Endothelial cell of umbilical vein (primary cell): Measurements from ENCODE around the gene ZNF174. TPM values are rescaled to one million over a fixed set of nuclear protein-coding genes. Genes with fewer than 3 reads are reported as not detected.

Experiments used
- BruUV-seq: library from RNA; stranded (reverse); fragments of 400-500 nt; replicated peaks from 2 replicates; lab custom pipeline; 2021; lab: Mats Ljungman, UMichigan
- CTCF ChIA-PET: fragments of 300-600, 350-600 bp; sonication (Branson Sonifier 250); formaldehyde crosslinking; loops from one replicate; lab custom pipeline; 2021; ENCODE audit warnings: antibody characterized with exemption, inconsistent platforms; lab: Charles Lee
- POLR2A ChIA-PET: fragments of 300-600, 350-600 bp; sonication (Branson Sonifier 250); formaldehyde crosslinking; loops from one replicate; lab custom pipeline; 2021; ENCODE audit warnings: antibody characterized with exemption, inconsistent platforms; lab: Charles Lee
- DNase-seq: peaks from one replicate; pipeline ENCODE4 v3.0.0-alpha.2; 2011; ENCODE audit warnings: low read depth, low spot score
- FAIRE-seq: peaks from 2 replicates; lab custom pipeline; 2011; peaks lifted over from hg19 to GRCh38; lab: Jason Lieb, UNC
- H2AFZ ChIP-seq: 2 replicates; pipeline ENCODE4 v1.6.0; 2012; ENCODE audit warnings: low read depth, low read length, control low read depth, inconsistent platforms
- H3K27ac ChIP-seq: 2 replicates; pipeline ENCODE4 v1.5.1; 2011; ENCODE audit warnings: low read depth, mild to moderate bottlenecking, control low read depth, low read length, moderate library complexity; ENCODE audit not compliant: insufficient read depth
- H3K27me3 ChIP-seq, 2 experiments: 2 replicates each; pipeline versions ENCODE4 v1.6.0 to v1.6.1; 2011; ENCODE audit warnings: low read length in 2 of 2, mixed read lengths in 1 of 2; ENCODE audit not compliant: control insufficient read depth in 2 of 2, insufficient read depth in 2 of 2
- H3K36me3 ChIP-seq, 2 experiments: 2 replicates in 1 of 2; 3 replicates in 1 of 2; pipeline ENCODE4 v1.5.1; 2011; ENCODE audit warnings: low read length in 2 of 2, mild to moderate bottlenecking in 1 of 2, moderate library complexity in 1 of 2; ENCODE audit not compliant: control insufficient read depth in 2 of 2, insufficient read depth in 2 of 2; ENCODE audit errors: extremely low read depth in 1 of 2
- H3K4me1 ChIP-seq: 3 replicates; pipeline ENCODE4 v1.5.1; 2011; ENCODE audit warnings: mild to moderate bottlenecking, low read length; ENCODE audit not compliant: control insufficient read depth, insufficient read depth; ENCODE audit errors: extremely low read depth
- H3K4me2 ChIP-seq: 2 replicates; pipeline ENCODE4 v1.6.1; 2011; ENCODE audit warnings: low read length, control low read depth, mixed read lengths; ENCODE audit not compliant: insufficient read depth
- H3K4me3 ChIP-seq, 3 experiments: fragments of 200-600 bp in 1 of 3; sonication (generic), shearing (Covaris generic) in 1 of 3; replicated peaks in 1 of 3; 2 replicates each; pipeline ENCODE4 v1.5.1; 2011 to 2016; ENCODE audit warnings: control low read depth in 3 of 3, low read length in 3 of 3, mild to moderate bottlenecking in 2 of 3, inconsistent platforms in 1 of 3, low read depth in 1 of 3, moderate library complexity in 1 of 3; ENCODE audit not compliant: insufficient read depth in 1 of 3
- H3K79me2 ChIP-seq: 2 replicates; pipeline ENCODE4 v1.6.0; 2012; ENCODE audit warnings: low read length, inconsistent platforms; ENCODE audit not compliant: control insufficient read depth, insufficient read depth
- H3K9ac ChIP-seq: replicated peaks from 2 replicates; pipeline ENCODE3; 2011; ENCODE audit warnings: low read length, control low read depth; ENCODE audit not compliant: insufficient read depth; ENCODE audit errors: extremely low read depth
- H3K9me1 ChIP-seq: replicated peaks from 3 replicates; pipeline ENCODE4 v1.6.0; 2011; ENCODE audit warnings: mild to moderate bottlenecking, low read length; ENCODE audit not compliant: control insufficient read depth, insufficient read depth; ENCODE audit errors: extremely low read depth
- H3K9me3 ChIP-seq: replicated peaks from 2 replicates; pipeline ENCODE4 v1.5.1; 2012; ENCODE audit warnings: low read length, inconsistent platforms; ENCODE audit not compliant: control insufficient read depth, insufficient read depth
- H4K20me1 ChIP-seq: replicated peaks from 2 replicates; pipeline ENCODE3; 2011; ENCODE audit warnings: mild to moderate bottlenecking, low read length; ENCODE audit not compliant: control insufficient read depth, insufficient read depth; ENCODE audit errors: extremely low read depth
- CTCF ChIP-seq, 2 donors: IDR thresholded peaks; 1 replicate in 1 of 2; 2 replicates in 1 of 2; pipeline ENCODE4 v1.5.1; 2011; ENCODE audit warnings: low read length in 2 of 2, mild to moderate bottlenecking in 2 of 2, moderate library complexity in 2 of 2, control low read depth in 1 of 2, inconsistent platforms in 1 of 2, low read depth in 1 of 2; ENCODE audit not compliant: insufficient read depth in 1 of 2; ENCODE audit errors: extremely low read depth in 1 of 2
- EZH2 ChIP-seq: IDR thresholded peaks from 2 replicates; pipeline ENCODE4 v1.6.1; 2012; ENCODE audit warnings: borderline replicate concordance, low read depth, mild to moderate bottlenecking, moderate library complexity, low read length, inconsistent platforms; ENCODE audit not compliant: severe bottlenecking
- FOS ChIP-seq: IDR thresholded peaks from 2 replicates; pipeline ENCODE4 v1.6.1; 2011; ENCODE audit warnings: mild to moderate bottlenecking, low read length, moderate library complexity, borderline replicate concordance; ENCODE audit not compliant: insufficient read depth
- GATA2 ChIP-seq: IDR thresholded peaks from 2 replicates; pipeline ENCODE4 v1.7.0; 2011; ENCODE audit warnings: low read depth, mild to moderate bottlenecking, moderate library complexity, mixed read lengths, low read length; ENCODE audit not compliant: insufficient read length, insufficient read depth
- JUN ChIP-seq: IDR thresholded peaks from 2 replicates; pipeline ENCODE4 v1.6.1; 2011; ENCODE audit warnings: borderline replicate concordance, low read depth; ENCODE audit not compliant: insufficient read length, insufficient read depth
- MAX ChIP-seq: IDR thresholded peaks from 2 replicates; pipeline ENCODE4 v1.6.1; 2011; ENCODE audit not compliant: insufficient read depth, insufficient read length
- MYC ChIP-seq: IDR thresholded peaks from one replicate; pipeline ENCODE4 v1.6.1; 2011; ENCODE audit warnings: mild to moderate bottlenecking, low read depth, low read length
- POLR2A ChIP-seq: IDR thresholded peaks from 2 replicates; pipeline ENCODE4 v1.6.1; 2012; ENCODE audit warnings: low read depth, mild to moderate bottlenecking, control low read depth, low read length
- POLR2AphosphoS5 ChIP-seq: IDR thresholded peaks from 2 replicates; pipeline ENCODE4 v1.6.1; 2012; ENCODE audit warnings: low read depth, mild to moderate bottlenecking, control low read depth, low read length, moderate library complexity; ENCODE audit not compliant: insufficient read depth
- dilution Hi-C: fragments of 300-500 bp; cut with MboI; formaldehyde crosslinking; loops from one replicate; pipeline ENCODE4 v1.15.0; 2019; ENCODE audit warnings: low sequenced_read_pairs; ENCODE audit not compliant: extremely low pct_ligation_motif_present
- intact Hi-C: fragments of 100-400 bp; cut with micrococcal nuclease; formaldehyde crosslinking; loops from one replicate; pipeline ENCODE4 v1.10.0; 2022
- polyA plus RNA-seq, 4 experiments: library from polyadenylated mRNA; depleted of rRNA in 3 of 4; stranded (reverse) in 3 of 4; unstranded in 1 of 4; fragments of >200 nt; gene quantifications; 2 replicates each; pipeline versions ENCODE4 v1.2.1 to v1.2.3, GENCODE V29; 2011 to 2012; ENCODE audit warnings: missing spikeins in 1 of 4
- total RNA-seq: library from RNA; stranded (reverse); gene quantifications from 2 replicates; pipeline ENCODE4 v1.2.3, GENCODE V29; 2021

Gene ZNF174
- total and polyA plus RNA-seq, 2 donors (not counting 3 experiments of a cell fraction or from before 2014, with no cell fraction given): 7.1 to 9.1 TPM

DNA sequence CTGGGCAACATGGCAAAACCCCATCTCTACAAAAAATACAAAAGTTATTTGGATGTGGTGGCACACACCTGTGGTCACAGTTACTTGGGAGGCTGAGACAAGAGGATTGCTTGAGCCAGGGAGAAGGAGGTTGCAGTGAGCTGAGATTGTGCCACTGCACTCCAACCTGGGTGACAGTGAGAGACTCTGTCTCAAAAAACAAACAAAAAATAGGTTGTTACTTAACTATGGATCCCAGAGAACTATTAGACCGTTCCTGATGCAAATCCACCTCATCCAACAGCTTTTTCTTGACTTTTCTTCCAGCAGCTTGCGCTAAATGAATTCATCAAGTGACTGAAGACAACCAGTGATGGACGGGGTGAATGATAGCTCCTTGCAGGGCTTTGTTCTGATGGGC lies 45.4 kb upstream of the ZNF174 start, which contains the start of gene OR2C1:
OR2C1 (plus strand) TSS at position 301 of the 400 bp plus-strand sequence; CDS start at position 353, 52 bp downstream.
- no TSS peak for BruUV-seq
- no peak within 1 kb of the TSS for H3K4me2 ChIP-seq
- H3K9ac ChIP-seq: no peak within 1 kb of the TSS
- H3K27me3 ChIP-seq: peaks cover 4% of the 10 kb centered on the region in 2 experiments
- intact Hi-C loops: no loop called here
- FAIRE-seq (no peak), DNase-seq (no peak)
- no peak within 1 kb of the TSS for H3K27ac ChIP-seq
- no peaks in the 10 kb centered on the region for H3K4me1 ChIP-seq
- CTCF ChIA-PET: no interaction called here
- H3K36me3 ChIP-seq: no peaks in the 10 kb centered on the region
- no peak within 1 kb of the TSS for H2AFZ ChIP-seq
- no peak within 1 kb of the TSS for H3K4me3 ChIP-seq
- H3K9me3 ChIP-seq: no peaks in the 10 kb centered on the region
- H3K79me2 ChIP-seq: no peaks in the 10 kb centered on the region
- dilution Hi-C loops: no loop called here
- no peaks in the 10 kb centered on the region for H4K20me1 ChIP-seq
- TF ChIP-seq POLR2AphosphoS5 (no peak), POLR2A (no peak), EZH2 (no peak), MAX (no peak), JUN (no peak), MYC (no peak), CTCF (IDR thresholded peaks at IDR 0.05; ENCODE audit: extremely low read depth in 1 of 2, insufficient read depth in 1 of 2, low read depth in 1 of 2, low read length in 2 of 2) (no peak), FOS (no peak), GATA2 (no peak)
- POLR2A ChIA-PET: no interaction called here
- H3K9me1 ChIP-seq: no peaks in the 10 kb centered on the region
